MM.1S (cell line): ENCODE measurements around the gene BCHE.

Experiments used
- DNase-seq: peaks from one replicate; pipeline ENCODE4 v3.0.0-alpha.2; 2015
- H2AFZ ChIP-seq: fragments of 300-600 bp; sonication (generic); 2 replicates; pipeline ENCODE4 v1.6.0; 2016; ENCODE audit warnings: antibody characterized with exemption, low read length
- H3F3A ChIP-seq: fragments of 300-600 bp; sonication (generic); 2 replicates; pipeline ENCODE4 v1.6.1; 2016; ENCODE audit warnings: mild to moderate bottlenecking, antibody characterized with exemption, low read length, moderate library complexity, mixed read lengths; ENCODE audit not compliant: insufficient read depth
- H3K27ac ChIP-seq: fragments of 300-600 bp; sonication (generic); 2 replicates; pipeline ENCODE4 v1.5.1; 2016; ENCODE audit warnings: mild to moderate bottlenecking, low read length
- H3K27me3 ChIP-seq: fragments of 300-600 bp; sonication (generic); replicated peaks from 2 replicates; pipeline ENCODE4 v1.6.0; 2016; ENCODE audit warnings: low read length; ENCODE audit not compliant: insufficient read depth
- H3K36me3 ChIP-seq: fragments of 300-600 bp; sonication (generic); replicated peaks from 2 replicates; pipeline ENCODE4 v1.6.1; 2016; ENCODE audit warnings: mild to moderate bottlenecking, low read length, mixed read lengths; ENCODE audit not compliant: insufficient read depth
- H3K4me1 ChIP-seq: fragments of 300-600 bp; sonication (generic); 2 replicates; pipeline ENCODE4 v1.6.1; 2016; ENCODE audit warnings: low read length, mixed read lengths
- H3K4me2 ChIP-seq: fragments of 300-600 bp; sonication (generic); 2 replicates; pipeline ENCODE4 v1.6.0; 2016; ENCODE audit warnings: low read depth, low read length
- H3K4me3 ChIP-seq: fragments of 300-600 bp; sonication (generic); 2 replicates; pipeline ENCODE4 v1.5.1; 2016; ENCODE audit warnings: low read length, mixed read lengths
- H3K79me2 ChIP-seq: fragments of 300-600 bp; sonication (generic); 2 replicates; pipeline ENCODE4 v1.6.1; 2016; ENCODE audit warnings: mixed run types, low read length, mixed read lengths
- H3K9ac ChIP-seq: fragments of 300-600 bp; sonication (generic); 2 replicates; pipeline ENCODE4 v1.6.1; 2016; ENCODE audit warnings: low read length, mixed read lengths
- H3K9me2 ChIP-seq: fragments of 300-600 bp; sonication (generic); replicated peaks from 2 replicates; pipeline ENCODE4 v1.6.1; 2016; ENCODE audit warnings: mild to moderate bottlenecking, low read length, mixed read lengths; ENCODE audit not compliant: insufficient read depth
- H3K9me3 ChIP-seq: fragments of 300-600 bp; sonication (generic); replicated peaks from 2 replicates; pipeline ENCODE4 v1.6.1; 2016; ENCODE audit warnings: mild to moderate bottlenecking, low read length, mixed read lengths; ENCODE audit not compliant: insufficient read depth
- H4K20me1 ChIP-seq: fragments of 300-600 bp; sonication (generic); 2 replicates; pipeline ENCODE4 v1.6.1; 2016; ENCODE audit warnings: mild to moderate bottlenecking, low read length, moderate library complexity, mixed read lengths; ENCODE audit not compliant: insufficient read depth
- EZH2 ChIP-seq: fragments of 300-600 bp; sonication (generic); optimal IDR thresholded peaks from 2 replicates; pipeline ENCODE3; 2017; ENCODE audit warnings: low read depth, mild to moderate bottlenecking, antibody characterized with exemption, low read length, mixed read lengths
- EZH2phosphoT487 ChIP-seq: fragments of 300-600 bp; sonication (generic); IDR thresholded peaks from 2 replicates; pipeline ENCODE4 v1.6.1; 2018; ENCODE audit warnings: antibody characterized with exemption, low read length
- TF ChIP-seq, protein P1 (sequence below): fragments of 300-600 bp; sonication (generic); IDR thresholded peaks from 2 replicates; pipeline ENCODE4 v1.5.1; 2016; ENCODE audit warnings: antibody characterized with exemption, low read length, mixed read lengths

The BCHE gene

DNA sequence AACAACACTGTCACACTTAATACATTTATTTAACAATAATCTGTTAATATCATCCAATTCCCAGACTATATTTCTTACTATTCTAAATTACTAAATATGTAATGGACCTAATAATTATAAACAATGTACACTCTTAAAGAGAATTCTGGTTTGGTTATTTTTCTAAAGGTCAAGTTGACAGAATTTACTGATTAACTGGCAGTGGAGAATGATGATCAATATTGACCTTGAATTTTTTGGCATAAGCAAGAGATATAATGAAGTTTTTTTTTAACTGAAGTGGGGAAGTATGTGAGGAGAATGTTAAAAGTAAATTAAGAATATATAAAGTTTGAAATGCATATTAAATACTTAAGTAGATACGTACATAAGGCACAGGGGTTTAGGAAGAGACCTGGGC is 33.8 kb downstream of the BCHE start:
- no peak overlapping the region for H3K27ac ChIP-seq
- no peaks in the 10 kb centered on the region for H3K9me2 ChIP-seq
- no peaks in the 10 kb centered on the region for H3K27me3 ChIP-seq
- no peak overlapping the region for H3K4me2 ChIP-seq
- DNase-seq, result no peak
- no peak overlapping the region for H3K4me3 ChIP-seq
- peaks cover 4% of the 10 kb centered on the region for H3F3A ChIP-seq
- no peak overlapping the region for H3K9ac ChIP-seq
- TF ChIP-seq, protein P1, sequence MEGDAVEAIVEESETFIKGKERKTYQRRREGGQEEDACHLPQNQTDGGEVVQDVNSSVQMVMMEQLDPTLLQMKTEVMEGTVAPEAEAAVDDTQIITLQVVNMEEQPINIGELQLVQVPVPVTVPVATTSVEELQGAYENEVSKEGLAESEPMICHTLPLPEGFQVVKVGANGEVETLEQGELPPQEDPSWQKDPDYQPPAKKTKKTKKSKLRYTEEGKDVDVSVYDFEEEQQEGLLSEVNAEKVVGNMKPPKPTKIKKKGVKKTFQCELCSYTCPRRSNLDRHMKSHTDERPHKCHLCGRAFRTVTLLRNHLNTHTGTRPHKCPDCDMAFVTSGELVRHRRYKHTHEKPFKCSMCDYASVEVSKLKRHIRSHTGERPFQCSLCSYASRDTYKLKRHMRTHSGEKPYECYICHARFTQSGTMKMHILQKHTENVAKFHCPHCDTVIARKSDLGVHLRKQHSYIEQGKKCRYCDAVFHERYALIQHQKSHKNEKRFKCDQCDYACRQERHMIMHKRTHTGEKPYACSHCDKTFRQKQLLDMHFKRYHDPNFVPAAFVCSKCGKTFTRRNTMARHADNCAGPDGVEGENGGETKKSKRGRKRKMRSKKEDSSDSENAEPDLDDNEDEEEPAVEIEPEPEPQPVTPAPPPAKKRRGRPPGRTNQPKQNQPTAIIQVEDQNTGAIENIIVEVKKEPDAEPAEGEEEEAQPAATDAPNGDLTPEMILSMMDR, result no peak
- TF ChIP-seq EZH2phosphoT487 (no peak), EZH2 (no peak)
- no peak overlapping the region for H2AFZ ChIP-seq
- no peaks in the 10 kb centered on the region for H3K9me3 ChIP-seq
- no peaks in the 10 kb centered on the region for H3K36me3 ChIP-seq
- no peaks in the 10 kb centered on the region; the same call in 1 of the 2 replicates for H4K20me1 ChIP-seq
- peaks cover 7% of the 10 kb centered on the region; the same call in 1 of the 2 replicates for H3K4me1 ChIP-seq
- H3K79me2 ChIP-seq, result no peaks in the 10 kb centered on the region

DNA sequence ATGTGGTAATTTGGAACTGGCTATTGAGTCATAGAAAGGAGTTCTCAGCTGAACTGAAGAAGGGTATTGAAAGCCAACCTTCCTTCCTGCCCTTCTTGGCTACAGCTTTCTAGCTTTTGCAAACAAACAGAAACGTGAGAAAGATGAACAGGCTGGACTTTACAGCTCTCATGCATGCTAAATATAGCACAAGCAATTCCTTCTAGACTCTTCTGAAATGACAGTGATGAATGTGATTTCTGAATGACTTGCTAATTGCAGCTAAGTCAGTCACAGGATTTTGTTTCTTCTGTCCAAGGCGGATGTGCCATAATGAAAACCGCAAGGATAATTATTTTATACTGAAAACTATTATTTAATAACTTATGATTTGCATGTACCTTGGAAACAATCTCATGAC is 36.3 kb downstream of the BCHE start:
- H3K4me1 ChIP-seq, result peaks cover 7% of the 10 kb centered on the region; the same call in 1 of the 2 replicates
- no peaks in the 10 kb centered on the region for H3K36me3 ChIP-seq
- no peak overlapping the region for H3K4me2 ChIP-seq
- H3K79me2 ChIP-seq, result no peaks in the 10 kb centered on the region
- DNase-seq, result peak; percentile 73
- no peaks in the 10 kb centered on the region for H3K9me2 ChIP-seq
- H3K27me3 ChIP-seq, result no peaks in the 10 kb centered on the region
- no peak overlapping the region for H3K4me3 ChIP-seq
- TF ChIP-seq, protein P1, result no peak
- TF ChIP-seq EZH2, result no peak
- TF ChIP-seq EZH2phosphoT487, result no peak
- no peaks in the 10 kb centered on the region for H3K9me3 ChIP-seq
- no peak overlapping the region for H2AFZ ChIP-seq
- H3K27ac ChIP-seq, result no peak overlapping the region
- no peak overlapping the region for H3K9ac ChIP-seq
- H4K20me1 ChIP-seq, result no peaks in the 10 kb centered on the region; the same call in 1 of the 2 replicates
- H3F3A ChIP-seq, result no peaks in the 10 kb centered on the region; the same call in 1 of the 2 replicates

DNA sequence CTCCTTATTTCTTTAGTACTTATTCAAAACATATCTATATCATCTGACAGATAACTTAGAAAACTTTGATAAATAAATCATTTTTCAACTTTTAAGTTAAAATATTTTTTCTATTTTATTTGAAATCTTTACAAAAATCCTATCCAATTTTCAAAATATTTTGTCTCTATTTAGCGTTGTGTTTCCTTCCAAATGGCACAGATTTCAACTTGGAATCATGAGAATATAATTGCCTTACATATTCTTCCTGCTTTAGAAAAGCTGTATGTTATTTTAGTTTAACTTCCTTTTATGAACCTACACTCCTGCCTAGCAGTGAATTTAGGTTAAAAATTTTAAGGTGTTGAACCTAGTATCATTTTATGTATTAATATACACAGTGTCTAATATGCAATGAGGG is 38.2 kb downstream of the BCHE start:
- H3K4me2 ChIP-seq, result no peak overlapping the region
- H2AFZ ChIP-seq, result no peak overlapping the region
- DNase-seq, result no peak
- no peaks in the 10 kb centered on the region for H3K27me3 ChIP-seq
- no peaks in the 10 kb centered on the region; the same call in 1 of the 2 replicates for H3F3A ChIP-seq
- no peaks in the 10 kb centered on the region for H3K9me2 ChIP-seq
- no peaks in the 10 kb centered on the region for H3K79me2 ChIP-seq
- no peaks in the 10 kb centered on the region for H3K9me3 ChIP-seq
- H4K20me1 ChIP-seq, result no peaks in the 10 kb centered on the region; the same call in 1 of the 2 replicates
- H3K36me3 ChIP-seq, result no peaks in the 10 kb centered on the region
- H3K4me3 ChIP-seq, result no peak overlapping the region
- TF ChIP-seq EZH2 (no peak), EZH2phosphoT487 (no peak)
- TF ChIP-seq, protein P1, result no peak
- H3K4me1 ChIP-seq, result peaks cover 7% of the 10 kb centered on the region; the same call in 1 of the 2 replicates
- no peak overlapping the region for H3K27ac ChIP-seq
- no peak overlapping the region for H3K9ac ChIP-seq
